ENCODE results near the gene PLCH2. TPM values are rescaled to one million over a fixed set of nuclear protein-coding genes. Genes with fewer than 3 reads are reported as not detected.

Gene PLCH2
- total RNA-seq, 2 donors from 2014 or later = 13.9 to 26.3 TPM

- Mint-ChIP-seq H3K4me1 (ENCODE audit: low read depth) (peaks cover 6% of the 10 kb centered on the region), H3K9me3 (no peaks in the 10 kb centered on the region), H3K27ac (no peak overlapping the region), H3K4me3 (no peak overlapping the region), H3K36me3 (ENCODE audit: insufficient read depth in 2 of 2) (no peaks in the 10 kb centered on the region), H3K27me3 (ENCODE audit: low read depth) (no peaks in the 10 kb centered on the region)
- ATAC-seq (replicated peaks in 1 of 2) = no peak
- DNase-seq = no peak
Observed at GRCh38 chr1:2533365-2533764, 57.3 kb downstream of the PLCH2 start.

GRCh38 chr1:2534315-2534686 is 58.2 kb downstream of the PLCH2 start:
- ATAC-seq (replicated peaks in 1 of 2) = no peak
- H3K9me3 Mint-ChIP-seq = no peaks in the 10 kb centered on the region
- DNase-seq = no peak
- no peaks in the 10 kb centered on the region for H3K27me3 Mint-ChIP-seq (ENCODE audit: low read depth)
- H3K4me3 Mint-ChIP-seq = no peak overlapping the region
- H3K4me1 Mint-ChIP-seq (ENCODE audit: low read depth) = no peaks in the 10 kb centered on the region
- no peak overlapping the region for H3K27ac Mint-ChIP-seq
- no peaks in the 10 kb centered on the region for H3K36me3 Mint-ChIP-seq (ENCODE audit: insufficient read depth in 2 of 2)

GRCh38 chr1:2534687-2535441 is 58.8 kb downstream of the PLCH2 start:
- no peak for DNase-seq
- H3K27me3 Mint-ChIP-seq (ENCODE audit: low read depth) = no peaks in the 10 kb centered on the region
- H3K27ac Mint-ChIP-seq = no peak overlapping the region
- H3K4me3 Mint-ChIP-seq = no peak overlapping the region
- no peaks in the 10 kb centered on the region for H3K36me3 Mint-ChIP-seq (ENCODE audit: insufficient read depth in 2 of 2)
- H3K4me1 Mint-ChIP-seq (ENCODE audit: low read depth) = no peaks in the 10 kb centered on the region
- no peak for ATAC-seq (replicated peaks in 1 of 2)
- no peaks in the 10 kb centered on the region for H3K9me3 Mint-ChIP-seq

- no peak for ATAC-seq (replicated peaks in 1 of 2)
- no peaks in the 10 kb centered on the region for H3K27me3 Mint-ChIP-seq (ENCODE audit: low read depth)
- H3K27ac Mint-ChIP-seq = no peak overlapping the region
Observed at GRCh38 chr1:2535455-2535854, 59.4 kb downstream of the PLCH2 start.

GRCh38 chr1:2535981-2536380 is 59.9 kb downstream of the PLCH2 start:
- Mint-ChIP-seq H3K36me3 (ENCODE audit: insufficient read depth in 2 of 2) (no peaks in the 10 kb centered on the region), H3K27me3 (ENCODE audit: low read depth) (no peaks in the 10 kb centered on the region), H3K27ac (no peak overlapping the region), H3K4me1 (ENCODE audit: low read depth) (peaks cover 1% of the 10 kb centered on the region), H3K4me3 (no peak overlapping the region), H3K9me3 (no peaks in the 10 kb centered on the region)
- ATAC-seq (replicated peaks in 1 of 2) (no peak), DNase-seq (no peak)

More at GRCh38 chr1:2535455-2535854, 59.4 kb downstream of the PLCH2 start:
- no peaks in the 10 kb centered on the region for H3K4me1 Mint-ChIP-seq (ENCODE audit: low read depth)
- H3K9me3 Mint-ChIP-seq = no peaks in the 10 kb centered on the region
- no peaks in the 10 kb centered on the region for H3K36me3 Mint-ChIP-seq (ENCODE audit: insufficient read depth in 2 of 2)
- no peak for DNase-seq
- no peak overlapping the region for H3K4me3 Mint-ChIP-seq

GRCh38 chr1:2537784-2538115 is 61.7 kb downstream of the PLCH2 start:
- Mint-ChIP-seq H3K27ac (no peak overlapping the region), H3K36me3 (ENCODE audit: insufficient read depth in 2 of 2) (no peaks in the 10 kb centered on the region), H3K9me3 (no peaks in the 10 kb centered on the region), H3K4me1 (ENCODE audit: low read depth) (peaks cover 5% of the 10 kb centered on the region), H3K27me3 (ENCODE audit: low read depth) (no peaks in the 10 kb centered on the region), H3K4me3 (no peak overlapping the region)
- DNase-seq = no peak
- ATAC-seq (replicated peaks in 1 of 2) = no peak

GRCh38 chr1:2538376-2538775 is 62.3 kb downstream of the PLCH2 start:
- H3K36me3 Mint-ChIP-seq (ENCODE audit: insufficient read depth in 2 of 2) = no peaks in the 10 kb centered on the region
- H3K27ac Mint-ChIP-seq = no peak overlapping the region
- DNase-seq (no peak), ATAC-seq (replicated peaks in 1 of 2) (no peak)
- no peak overlapping the region for H3K4me3 Mint-ChIP-seq
- peaks cover 5% of the 10 kb centered on the region for H3K4me1 Mint-ChIP-seq (ENCODE audit: low read depth)
- no peaks in the 10 kb centered on the region for H3K27me3 Mint-ChIP-seq (ENCODE audit: low read depth)
- H3K9me3 Mint-ChIP-seq = no peaks in the 10 kb centered on the region

GRCh38 chr1:2538872-2539271 is 62.8 kb downstream of the PLCH2 start:
- ATAC-seq (replicated peaks in 1 of 2) = no peak
- Mint-ChIP-seq H3K4me1 (ENCODE audit: low read depth) (peaks cover 5% of the 10 kb centered on the region), H3K4me3 (no peak overlapping the region), H3K9me3 (no peaks in the 10 kb centered on the region), H3K27ac (no peak overlapping the region), H3K27me3 (ENCODE audit: low read depth) (no peaks in the 10 kb centered on the region), H3K36me3 (ENCODE audit: insufficient read depth in 2 of 2) (no peaks in the 10 kb centered on the region)
- DNase-seq = no peak

GRCh38 chr1:2539312-2539907 is 63.3 kb downstream of the PLCH2 start:
- no peak overlapping the region for H3K4me3 Mint-ChIP-seq
- no peaks in the 10 kb centered on the region for H3K36me3 Mint-ChIP-seq (ENCODE audit: insufficient read depth in 2 of 2)
- ATAC-seq (replicated peaks in 1 of 2) (peak; percentile 46 to 53), DNase-seq (peak; percentile 62)
- H3K27me3 Mint-ChIP-seq (ENCODE audit: low read depth) = no peaks in the 10 kb centered on the region
- H3K27ac Mint-ChIP-seq = no peak overlapping the region
- peaks cover 5% of the 10 kb centered on the region for H3K4me1 Mint-ChIP-seq (ENCODE audit: low read depth)
- H3K9me3 Mint-ChIP-seq = no peaks in the 10 kb centered on the region

- peaks cover 5% of the 10 kb centered on the region for H3K4me1 Mint-ChIP-seq (ENCODE audit: low read depth)
- ATAC-seq (replicated peaks in 1 of 2) (no peak), DNase-seq (no peak)
- H3K36me3 Mint-ChIP-seq (ENCODE audit: insufficient read depth in 2 of 2) = no peaks in the 10 kb centered on the region
- H3K9me3 Mint-ChIP-seq = no peaks in the 10 kb centered on the region
- H3K27ac Mint-ChIP-seq = no peak overlapping the region
- no peaks in the 10 kb centered on the region for H3K27me3 Mint-ChIP-seq (ENCODE audit: low read depth)
- H3K4me3 Mint-ChIP-seq = no peak overlapping the region
Observed at GRCh38 chr1:2540816-2541492, 64.9 kb downstream of the PLCH2 start.

GRCh38 chr1:2541619-2542245 is 65.6 kb downstream of the PLCH2 start:
- H3K27me3 Mint-ChIP-seq (ENCODE audit: low read depth) = no peaks in the 10 kb centered on the region
- no peak overlapping the region for H3K4me3 Mint-ChIP-seq
- H3K4me1 Mint-ChIP-seq (ENCODE audit: low read depth) = peaks cover 5% of the 10 kb centered on the region
- no peaks in the 10 kb centered on the region for H3K9me3 Mint-ChIP-seq
- ATAC-seq (replicated peaks in 1 of 2) (no peak), DNase-seq (no peak)
- no peak overlapping the region for H3K27ac Mint-ChIP-seq
- H3K36me3 Mint-ChIP-seq (ENCODE audit: insufficient read depth in 2 of 2) = no peaks in the 10 kb centered on the region

GRCh38 chr1:2542246-2542915 is 66.3 kb downstream of the PLCH2 start:
- no peak for ATAC-seq (replicated peaks in 1 of 2)
- H3K36me3 Mint-ChIP-seq (ENCODE audit: insufficient read depth in 2 of 2) = no peaks in the 10 kb centered on the region
- H3K27me3 Mint-ChIP-seq (ENCODE audit: low read depth) = no peaks in the 10 kb centered on the region
- H3K4me1 Mint-ChIP-seq (ENCODE audit: low read depth) = peaks cover 5% of the 10 kb centered on the region
- DNase-seq = no peak
- no peaks in the 10 kb centered on the region for H3K9me3 Mint-ChIP-seq
- H3K4me3 Mint-ChIP-seq = no peak overlapping the region
- H3K27ac Mint-ChIP-seq = no peak overlapping the region

- ATAC-seq (replicated peaks in 1 of 2) = no peak
- H3K36me3 Mint-ChIP-seq (ENCODE audit: insufficient read depth in 2 of 2) = no peaks in the 10 kb centered on the region
- no peak overlapping the region for H3K4me3 Mint-ChIP-seq
- peak; percentile 46 to 54 for DNase-seq
- no peaks in the 10 kb centered on the region for H3K27me3 Mint-ChIP-seq (ENCODE audit: low read depth)
- H3K9me3 Mint-ChIP-seq = no peaks in the 10 kb centered on the region
- H3K4me1 Mint-ChIP-seq (ENCODE audit: low read depth) = peaks cover 9% of the 10 kb centered on the region
- H3K27ac Mint-ChIP-seq = no peak overlapping the region
Observed at GRCh38 chr1:2543543-2544092, 67.5 kb downstream of the PLCH2 start.
